Medulla oblongata (tissue), 1 donor: ENCODE measurements around the gene SFRP2.

Experiments used
- DNase-seq: peaks from one replicate; pipeline ENCODE4 v3.0.0-alpha.2; 2015; ENCODE audit errors: extremely low spot score

The SFRP2 gene

DNA sequence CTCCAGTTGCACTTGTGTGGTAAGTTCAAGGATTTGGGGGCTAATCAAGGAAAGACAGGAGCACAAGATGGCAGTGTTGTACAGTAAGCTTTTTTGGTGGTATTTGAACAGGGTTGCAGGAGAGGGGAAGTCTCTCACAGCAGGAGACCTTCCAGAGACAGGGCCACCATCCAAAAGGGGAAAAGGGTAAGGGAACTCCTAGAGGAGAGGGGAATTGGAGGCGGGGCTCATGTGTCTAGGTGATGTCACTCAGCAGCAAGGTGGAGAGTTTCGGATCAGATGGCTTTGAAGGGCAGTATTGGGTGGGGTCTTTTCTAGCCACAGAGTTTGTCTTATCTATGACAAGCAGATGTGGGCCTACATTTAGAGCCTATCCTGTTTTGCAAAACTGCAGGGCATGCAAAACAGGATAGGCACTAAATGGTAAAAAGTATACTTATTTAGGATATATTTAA is 15.6 kb downstream of the SFRP2 start:
- no peak for DNase-seq

- DNase-seq = no peak
Measured at GRCh38 chr4:153771046-153771445, 17.8 kb downstream of the SFRP2 start.

DNA sequence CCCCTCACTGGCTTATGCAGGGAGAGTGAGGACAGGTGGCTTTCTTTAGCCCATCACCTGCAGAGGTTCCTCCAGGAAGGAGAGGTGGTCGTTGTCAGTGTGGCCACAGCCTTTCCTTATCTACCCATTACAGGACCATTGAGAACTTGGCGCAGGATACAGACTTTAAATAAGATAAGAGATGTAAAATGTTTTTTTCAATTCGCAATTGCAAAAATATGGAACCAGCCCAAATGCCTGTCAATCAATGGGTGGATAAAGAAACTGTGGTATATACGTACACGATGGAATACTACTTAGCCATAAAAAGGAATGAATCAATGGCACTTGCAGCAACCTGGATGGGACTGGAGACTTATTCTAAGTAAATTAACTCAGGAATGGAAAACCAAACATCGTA is 22.1 kb downstream of the SFRP2 start:
- no peak for DNase-seq

GRCh38 chr4:153765894-153766293 is 23.0 kb downstream of the SFRP2 start:
- DNase-seq = no peak

DNA sequence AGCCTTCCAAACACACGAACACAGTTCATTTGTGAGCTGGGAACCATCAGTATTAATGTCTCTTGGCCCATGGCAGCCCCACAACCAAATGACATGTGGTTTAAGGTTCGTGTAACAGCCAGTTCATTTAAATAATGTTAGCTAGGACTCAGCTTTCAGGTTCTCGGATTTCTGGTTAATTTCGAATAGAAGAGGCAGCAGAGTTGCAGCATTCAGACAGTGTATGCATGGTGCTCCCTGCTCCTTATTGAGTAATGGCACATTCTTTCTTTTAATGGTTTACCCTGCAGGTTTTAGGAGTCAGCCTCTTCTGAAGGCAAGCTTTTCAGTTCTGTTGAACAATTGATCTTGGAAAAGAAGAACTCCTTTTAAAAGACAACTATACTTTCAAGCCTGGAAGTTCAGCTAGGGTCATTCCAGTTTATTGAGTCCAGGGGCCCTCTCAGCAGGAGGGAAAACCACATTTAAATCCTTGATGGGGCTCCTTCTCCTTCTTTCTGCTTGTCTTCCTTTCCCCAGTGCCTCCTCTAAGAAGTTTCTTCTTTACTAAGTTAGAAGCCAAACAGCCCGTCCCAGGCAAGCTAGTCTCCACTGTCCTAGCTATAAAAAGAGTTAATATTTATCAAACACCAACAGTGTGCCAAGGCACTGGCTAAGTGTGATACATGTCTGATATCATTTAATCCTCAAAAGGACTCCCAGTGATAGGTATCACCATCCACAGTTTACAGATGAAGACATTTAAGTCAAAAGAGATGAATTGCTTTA is 24.1 kb downstream of the SFRP2 start:
- no peak for DNase-seq

- DNase-seq = no peak
Measured at GRCh38 chr4:153763404-153763803, 25.5 kb downstream of the SFRP2 start.

- DNase-seq = no peak
Measured at GRCh38 chr4:153759407-153760316, 29.2 kb downstream of the SFRP2 start, which contains the start of gene RNF175. RNF175 (minus strand) TSS chr4:153760024; CDS start chr4:153759862, 162 bp downstream.

GRCh38 chr4:153758688-153759406 is 30.0 kb downstream of the SFRP2 start:
- DNase-seq = no peak

DNA sequence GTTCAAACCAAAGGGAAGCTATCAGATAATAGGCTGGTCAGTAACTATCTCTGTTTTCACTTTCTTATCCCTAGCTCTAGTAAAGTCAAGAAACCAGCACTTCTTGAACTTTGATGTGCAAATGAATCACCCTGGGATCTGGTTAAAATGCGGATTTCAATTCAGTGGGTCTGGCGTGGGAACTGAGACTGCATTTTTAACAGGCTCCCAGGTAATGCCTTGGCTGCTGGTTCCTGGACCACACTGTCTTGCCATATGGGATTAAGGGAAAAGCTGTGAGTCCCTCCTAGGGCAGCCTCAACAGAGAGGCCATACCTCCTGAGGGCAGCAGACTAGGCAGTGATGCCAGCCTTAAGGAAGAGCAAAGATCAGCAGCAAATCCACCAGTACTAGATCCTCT is 30.7 kb downstream of the SFRP2 start:
- no peak for DNase-seq

GRCh38 chr4:153757407-153757806 is 31.5 kb downstream of the SFRP2 start:
- peak; percentile 22 for DNase-seq

DNA sequence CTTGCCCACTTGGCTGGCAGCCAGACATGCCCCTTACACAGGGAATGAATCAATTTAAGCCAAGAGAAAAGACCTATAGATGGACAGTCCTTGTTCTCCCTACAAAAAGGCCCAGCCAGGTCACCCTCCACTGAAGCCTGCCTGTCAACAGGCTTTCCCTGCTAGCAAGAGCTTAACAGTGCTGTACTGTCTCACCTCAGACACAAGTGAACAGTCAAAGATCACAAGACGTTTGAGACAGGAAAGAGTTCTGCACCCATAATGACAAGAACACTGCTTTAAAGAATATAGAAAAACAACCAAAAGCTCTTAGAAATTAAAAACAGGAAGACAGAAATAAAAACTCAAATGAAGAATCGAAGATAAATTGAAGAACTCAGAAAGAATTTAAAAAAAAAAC is 33.7 kb downstream of the SFRP2 start:
- DNase-seq = no peak

DNA sequence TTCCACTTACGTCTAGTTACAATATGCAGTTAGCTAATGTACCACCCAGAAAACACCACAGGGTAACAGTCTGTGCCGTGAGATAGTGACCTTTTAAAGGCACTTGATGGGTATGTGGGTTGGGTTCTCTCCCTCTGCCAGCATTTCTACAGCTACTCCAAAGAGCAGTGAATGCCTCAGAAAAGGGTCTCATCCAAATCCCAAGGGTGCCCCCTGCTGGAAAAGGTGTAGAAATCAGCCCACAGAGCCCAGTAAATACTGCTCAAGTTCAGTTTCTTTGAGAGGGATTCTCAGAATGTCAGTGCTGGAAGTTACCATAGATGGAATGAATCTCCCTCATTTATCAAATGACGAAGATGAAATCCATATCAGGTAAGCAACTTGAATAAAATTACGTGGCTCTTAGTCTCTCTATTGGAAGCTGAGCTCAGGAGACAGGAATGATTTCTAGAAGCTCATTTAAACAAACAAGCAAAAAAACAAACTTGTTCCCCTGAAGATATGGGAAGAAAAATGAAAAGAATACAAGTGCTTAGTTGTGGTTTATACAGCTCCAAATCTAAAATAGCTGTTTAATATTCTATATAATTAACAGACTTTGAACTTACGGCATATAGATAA is 38.6 kb downstream of the SFRP2 start:
- DNase-seq = peak; percentile 95

DNA sequence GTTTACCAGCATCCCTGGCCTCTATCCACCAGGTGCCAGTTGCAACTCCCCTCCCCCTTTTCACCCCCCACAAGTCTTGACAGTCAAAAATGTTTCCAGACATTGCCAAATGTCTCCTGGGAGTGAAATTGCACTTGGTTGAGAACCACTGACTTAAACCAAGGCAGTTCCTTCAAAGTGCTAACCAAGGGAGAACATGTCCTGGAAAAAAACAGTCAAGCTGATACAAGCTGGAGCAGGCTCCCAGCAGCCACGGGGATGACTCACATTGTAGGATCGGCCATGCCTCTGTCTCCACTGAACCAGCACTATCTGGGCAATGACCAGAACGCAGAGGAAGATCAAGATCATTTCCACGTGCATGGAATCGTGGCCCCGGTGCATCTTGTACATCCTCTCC is 40.5 kb downstream of the SFRP2 start:
- DNase-seq = no peak

GRCh38 chr4:153747406-153747955 is 41.4 kb downstream of the SFRP2 start:
- DNase-seq = peak; percentile 16

GRCh38 chr4:153745651-153746050 is 43.2 kb downstream of the SFRP2 start:
- DNase-seq = no peak

GRCh38 chr4:153741541-153741940 is 47.3 kb downstream of the SFRP2 start:
- no peak for DNase-seq

DNA sequence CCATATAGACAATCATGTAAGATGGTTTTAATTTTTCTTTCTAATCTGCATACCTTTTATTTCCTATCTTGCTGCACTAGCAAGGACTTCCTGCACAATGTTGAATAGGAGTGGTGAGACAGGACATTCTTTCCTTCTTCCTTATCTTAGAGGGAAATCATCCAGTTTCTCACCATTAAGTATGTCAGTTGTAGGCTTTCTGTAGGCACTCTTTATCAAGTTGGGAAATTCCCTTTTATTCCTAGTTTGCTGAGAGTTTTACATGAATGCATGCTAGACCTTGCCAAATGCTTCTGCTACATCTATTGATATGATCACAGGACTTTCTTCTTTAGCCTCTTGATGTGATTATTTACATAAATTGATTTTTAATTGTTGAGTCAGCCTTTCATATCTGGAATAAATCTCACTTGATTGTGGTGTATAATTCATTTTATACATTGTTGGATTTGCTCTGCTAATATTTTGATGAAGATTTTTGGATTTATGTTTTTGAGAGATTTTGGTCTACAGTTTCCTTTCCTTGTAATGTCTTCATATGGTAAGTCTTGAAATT is 52.9 kb downstream of the SFRP2 start:
- no peak for DNase-seq

- DNase-seq = no peak
Measured at GRCh38 chr4:153733751-153734448, 55.0 kb downstream of the SFRP2 start.

GRCh38 chr4:153731239-153731638 is 57.6 kb downstream of the SFRP2 start:
- DNase-seq = no peak
